PFSK-1 (cell line): Measurements from ENCODE around the gene PACSIN1.

Source experiments
- FOXP2 ChIP-seq: optimal IDR thresholded peaks from 2 replicates; pipeline ENCODE3; 2011; ENCODE audit warnings: borderline replicate concordance, control low read depth, inconsistent platforms; ENCODE audit not compliant: insufficient read depth; ENCODE audit errors: extremely low read length, extremely low read depth
- POLR2AphosphoS5 ChIP-seq: IDR thresholded peaks from 2 replicates; pipeline ENCODE4 v1.6.1; 2012; ENCODE audit warnings: low read depth, mild to moderate bottlenecking, control low read depth, low read length, moderate library complexity
- REST ChIP-seq, 2 experiments: IDR thresholded peaks; 2 replicates each; pipeline versions ENCODE4 v1.6.1 to v1.8.0; 2011 to 2012; ENCODE audit warnings: low read depth in 2 of 2, low read length in 2 of 2, control low read depth in 1 of 2, inconsistent platforms in 1 of 2, mild to moderate bottlenecking in 1 of 2, moderate library complexity in 1 of 2; ENCODE audit not compliant: insufficient read depth in 1 of 2
- SIN3A ChIP-seq: IDR thresholded peaks from 2 replicates; pipeline ENCODE4 v1.6.1; 2012; ENCODE audit warnings: mild to moderate bottlenecking, low read length, moderate library complexity, borderline replicate concordance; ENCODE audit not compliant: insufficient read depth
- TAF1 ChIP-seq: IDR thresholded peaks from 2 replicates; pipeline ENCODE4 v1.6.1; 2012; ENCODE audit warnings: low read length, control low read depth, borderline replicate concordance; ENCODE audit not compliant: insufficient read depth

PACSIN1 gene

DNA sequence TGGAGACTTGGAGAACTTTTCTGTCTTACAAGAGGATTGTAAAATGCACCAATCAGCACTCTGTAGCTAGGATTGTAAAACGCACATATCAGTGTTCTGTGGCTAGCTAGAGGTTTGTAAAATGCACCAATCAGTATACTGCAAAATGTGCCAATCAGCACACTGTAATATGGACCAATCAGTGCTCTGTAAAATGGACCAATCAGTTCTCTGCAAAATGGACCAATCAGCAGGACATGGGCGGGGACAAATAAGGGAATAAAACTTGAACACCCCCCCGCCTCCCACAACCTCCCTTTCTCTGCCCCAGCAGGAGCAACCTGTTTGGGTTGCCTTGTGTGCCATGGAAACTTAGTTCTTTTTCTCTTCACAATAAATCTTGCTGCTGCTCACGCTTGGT is 27.2 kb upstream of the PACSIN1 start:
- TF ChIP-seq FOXP2 (no peak), REST (IDR thresholded peaks at IDR 0.05; ENCODE audit: insufficient read depth in 1 of 2, low read depth in 2 of 2, low read length in 2 of 2) (no peak), POLR2AphosphoS5 (no peak), SIN3A (no peak), TAF1 (no peak)

- TF ChIP-seq REST (IDR thresholded peaks at IDR 0.05; ENCODE audit: insufficient read depth in 1 of 2, low read depth in 2 of 2, low read length in 2 of 2) (no peak), FOXP2 (no peak), SIN3A (no peak), TAF1 (no peak)
Observed at GRCh38 chr6:34439442-34439841, 26.4 kb upstream of the PACSIN1 start.

- TF ChIP-seq FOXP2: no peak
- no peak for TF ChIP-seq TAF1
- TF ChIP-seq REST (IDR thresholded peaks at IDR 0.05; ENCODE audit: insufficient read depth in 1 of 2, low read depth in 2 of 2, low read length in 2 of 2): no peak
- TF ChIP-seq POLR2AphosphoS5: no peak
- TF ChIP-seq SIN3A: no peak
Observed at GRCh38 chr6:34441526-34441925, 24.4 kb upstream of the PACSIN1 start.

- no peak for TF ChIP-seq POLR2AphosphoS5
- no peak for TF ChIP-seq TAF1
- TF ChIP-seq SIN3A: no peak
- TF ChIP-seq FOXP2: no peak
- no peak for TF ChIP-seq REST (IDR thresholded peaks at IDR 0.05; ENCODE audit: insufficient read depth in 1 of 2, low read depth in 2 of 2, low read length in 2 of 2)
Observed at GRCh38 chr6:34445313-34445860, 20.5 kb upstream of the PACSIN1 start.

DNA sequence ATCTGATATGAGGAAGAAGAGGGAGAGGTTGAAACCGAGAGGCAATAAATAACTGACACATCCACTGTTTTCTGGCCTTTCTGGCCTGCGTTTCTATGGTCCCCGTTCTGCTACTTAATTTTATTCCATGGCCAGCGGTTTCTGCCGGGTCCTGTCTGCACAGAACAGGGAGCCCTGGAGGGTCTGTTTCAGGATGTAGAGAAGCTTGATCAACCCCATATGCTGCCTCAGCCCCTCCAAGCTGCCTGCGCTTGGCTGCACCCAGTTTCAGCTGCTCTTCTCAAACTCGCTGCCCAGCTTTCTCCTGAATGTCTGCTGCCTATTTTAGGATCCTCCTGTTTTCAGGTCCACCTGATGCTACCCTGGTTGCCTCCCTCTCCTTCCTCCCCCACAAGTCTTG is 18.5 kb upstream of the PACSIN1 start:
- no peak for TF ChIP-seq TAF1
- TF ChIP-seq SIN3A: no peak
- TF ChIP-seq POLR2AphosphoS5: no peak
- no peak for TF ChIP-seq REST (IDR thresholded peaks at IDR 0.05; ENCODE audit: insufficient read depth in 1 of 2, low read depth in 2 of 2, low read length in 2 of 2)
